Hepatic stellate cell (primary cell): ENCODE data around the gene MADD.
A peak's percentile ranks its signal among the peaks of the same experiment; 100 is the strongest.

Experiments
- DNase-seq: peaks from one replicate; pipeline ENCODE4 v3.0.0; 2011; ENCODE audit warnings: low spot score

Gene MADD

GRCh38 chr11:47251751-47252150, 18.2 kb upstream of the MADD start:
- no peak for DNase-seq

GRCh38 chr11:47253660-47254059, 16.3 kb upstream of the MADD start:
- no peak for DNase-seq

GRCh38 chr11:47254386-47254785, 15.5 kb upstream of the MADD start:
- no peak for DNase-seq

- DNase-seq = no peak
Observed at GRCh38 chr11:47256374-47256773, 13.6 kb upstream of the MADD start.

- DNase-seq = no peak
Observed at GRCh38 chr11:47257177-47257516, 12.8 kb upstream of the MADD start.

- DNase-seq = peak; percentile 83
Observed at GRCh38 chr11:47257517-47258316, 12.2 kb upstream of the MADD start, which contains the start of gene NR1H3. TSS of gene NR1H3 (plus strand) at chr11:47257996. CDS start at chr11:47259217, 1,221 bp downstream.

GRCh38 chr11:47258317-47258902, 11.5 kb upstream of the MADD start:
- DNase-seq = no peak

- peak; percentile 70 for DNase-seq
Observed at GRCh38 chr11:47259232-47259977, 10.5 kb upstream of the MADD start.

GRCh38 chr11:47260366-47260765, 9.6 kb upstream of the MADD start:
- no peak for DNase-seq

- no peak for DNase-seq
Observed at GRCh38 chr11:47261291-47261800, 8.6 kb upstream of the MADD start.

- no peak for DNase-seq
Observed at GRCh38 chr11:47264119-47264518, 5.8 kb upstream of the MADD start.

GRCh38 chr11:47264521-47264920, 5.4 kb upstream of the MADD start:
- no peak for DNase-seq

- DNase-seq = no peak
Observed at GRCh38 chr11:47267876-47268275, 2.1 kb upstream of the MADD start.

GRCh38 chr11:47268448-47269001, 1.4 kb upstream of the MADD start:
- DNase-seq = no peak

GRCh38 chr11:47269002-47269828, 718 bp upstream of the MADD start:
- peak; percentile 92 for DNase-seq

GRCh38 chr11:47270331-47271271, 668 bp downstream of the MADD start:
- peak; percentile 48 for DNase-seq

GRCh38 chr11:47271328-47271727, 1.4 kb downstream of the MADD start:
- DNase-seq = no peak

- no peak for DNase-seq
Observed at GRCh38 chr11:47271961-47272661, 2.2 kb downstream of the MADD start.

- DNase-seq = no peak
Observed at GRCh38 chr11:47272706-47273105, 2.8 kb downstream of the MADD start.
